Astrocyte (in vitro differentiated cells and primary cell): ENCODE measurements around the gene PLPP3. TPM values are rescaled to one million over a fixed set of nuclear protein-coding genes. Genes with fewer than 3 reads are reported as not detected.
A peak's percentile ranks its signal among the peaks of the same experiment; 100 is the strongest.

Source experiments
- DNase-seq: peaks from one replicate; pipeline ENCODE4 v3.0.0-alpha.2; 2010; ENCODE audit warnings: low read depth
- FAIRE-seq: peaks from 2 replicates; lab custom pipeline; 2011; peaks lifted over from hg19 to GRCh38; lab: Jason Lieb, UNC
- H2AFZ ChIP-seq: 2 replicates; pipeline ENCODE4 v1.6.0; 2012; ENCODE audit warnings: low read depth, low read length, inconsistent platforms
- H3K27ac ChIP-seq: 2 replicates; pipeline ENCODE4 v1.5.1; 2011; ENCODE audit warnings: low read depth, low read length, inconsistent platforms
- H3K27me3 ChIP-seq: 2 replicates; pipeline ENCODE4 v1.6.0; 2011; ENCODE audit warnings: low read length, inconsistent platforms; ENCODE audit not compliant: insufficient read depth
- H3K36me3 ChIP-seq: 2 replicates; pipeline ENCODE4 v1.5.1; 2011; ENCODE audit warnings: low read length, inconsistent platforms; ENCODE audit not compliant: insufficient read depth
- H3K4me1 ChIP-seq: 2 replicates; pipeline ENCODE4 v1.5.1; 2011; ENCODE audit warnings: low read length, inconsistent platforms; ENCODE audit not compliant: insufficient read depth
- H3K4me2 ChIP-seq: 2 replicates; pipeline ENCODE4 v1.6.0; 2012; ENCODE audit warnings: low read length, inconsistent platforms
- H3K4me3 ChIP-seq: 2 replicates; pipeline ENCODE4 v1.5.1; 2011; ENCODE audit warnings: low read depth, mild to moderate bottlenecking, low read length, inconsistent platforms; ENCODE audit not compliant: insufficient read depth
- H3K79me2 ChIP-seq: 2 replicates; pipeline ENCODE4 v1.6.0; 2012; ENCODE audit warnings: mild to moderate bottlenecking, low read length, inconsistent platforms; ENCODE audit not compliant: insufficient read depth
- H3K9ac ChIP-seq: 2 replicates; pipeline ENCODE4 v1.6.0; 2012; ENCODE audit warnings: mild to moderate bottlenecking, low read length, inconsistent platforms
- H3K9me3 ChIP-seq: 2 replicates; pipeline ENCODE4 v1.5.1; 2012; ENCODE audit warnings: low read depth, mild to moderate bottlenecking, low read length, inconsistent platforms; ENCODE audit not compliant: insufficient read depth
- H4K20me1 ChIP-seq: 2 replicates; pipeline ENCODE4 v1.6.0; 2012; ENCODE audit warnings: low read length, inconsistent platforms; ENCODE audit not compliant: insufficient read depth
- H3K27ac Mint-ChIP-seq: one replicate; pipeline ENCODE4 v1.8.0; 2021; ENCODE audit warnings: mild to moderate bottlenecking, mixed read lengths; ENCODE audit not compliant: unreplicated experiment
- H3K27me3 Mint-ChIP-seq: one replicate; pipeline ENCODE4 v1.8.0; 2021; ENCODE audit warnings: low read depth, mixed read lengths; ENCODE audit not compliant: unreplicated experiment
- H3K36me3 Mint-ChIP-seq: one replicate; pipeline ENCODE4 v1.8.0; 2021; ENCODE audit warnings: low read depth, mixed read lengths; ENCODE audit not compliant: unreplicated experiment
- H3K4me1 Mint-ChIP-seq: one replicate; pipeline ENCODE4 v1.8.0; 2021; ENCODE audit warnings: low read depth, mixed read lengths; ENCODE audit not compliant: unreplicated experiment
- H3K4me3 Mint-ChIP-seq: one replicate; pipeline ENCODE4 v1.8.0; 2021; ENCODE audit warnings: mild to moderate bottlenecking, moderate library complexity, mixed read lengths; ENCODE audit not compliant: unreplicated experiment
- H3K9me3 Mint-ChIP-seq: one replicate; pipeline ENCODE4 v1.8.0; 2021; ENCODE audit warnings: mild to moderate bottlenecking, mixed read lengths; ENCODE audit not compliant: unreplicated experiment
- EZH2 ChIP-seq: IDR thresholded peaks from 2 replicates; pipeline ENCODE4 v1.6.1; 2012; ENCODE audit warnings: mild to moderate bottlenecking, low read length, inconsistent platforms; ENCODE audit not compliant: insufficient read depth
- total RNA-seq: library from RNA; stranded (reverse); gene quantifications from 2 replicates; pipeline ENCODE4 v1.2.1, GENCODE V29; 2021
- TF ChIP-seq, protein P1 (sequence below): IDR thresholded peaks from 2 replicates; pipeline ENCODE4 v1.5.1; 2011; ENCODE audit warnings: low read depth, mild to moderate bottlenecking, inconsistent platforms, low read length, moderate library complexity; ENCODE audit not compliant: insufficient read depth

The PLPP3 gene
- total RNA-seq, 1 donor from 2014 or later: 2.2 TPM

DNA sequence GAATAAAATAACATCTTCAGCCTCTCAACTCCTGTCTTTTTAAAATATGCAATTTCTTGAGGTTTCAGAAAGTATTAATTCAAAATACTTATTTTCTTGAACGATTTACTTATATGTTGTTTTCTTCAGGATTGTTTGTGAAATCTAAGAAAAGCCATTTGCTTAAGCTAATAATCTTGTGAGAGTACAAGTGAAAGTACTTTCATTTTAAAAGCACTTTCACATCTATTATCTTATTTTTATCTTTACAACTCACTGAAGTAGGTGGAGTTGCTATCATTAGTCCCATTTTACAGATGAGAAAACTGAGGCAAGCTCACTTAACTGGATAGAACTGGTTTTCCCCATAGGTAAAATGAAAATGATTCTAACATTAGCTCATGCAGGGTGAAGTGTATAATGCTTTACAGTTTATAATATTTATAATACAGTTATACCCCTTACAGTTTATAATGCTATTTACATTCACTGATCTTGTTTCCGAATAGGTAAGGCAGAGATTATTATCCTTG lies 4.7 kb upstream of the PLPP3 start:
- H3K4me2 ChIP-seq: no peak overlapping the region
- peaks cover 8% of the 10 kb centered on the region for H3K27me3 Mint-ChIP-seq
- no peaks in the 10 kb centered on the region for H3K9me3 ChIP-seq
- no peaks in the 10 kb centered on the region for H3K36me3 Mint-ChIP-seq
- H3K4me1 ChIP-seq: peaks cover 5% of the 10 kb centered on the region
- H3K79me2 ChIP-seq: no peaks in the 10 kb centered on the region
- H3K9me3 Mint-ChIP-seq: no peaks in the 10 kb centered on the region
- H3K27me3 ChIP-seq: no peaks in the 10 kb centered on the region
- no peak overlapping the region for H3K27ac ChIP-seq
- FAIRE-seq (no peak), DNase-seq (no peak)
- no peaks in the 10 kb centered on the region for H3K36me3 ChIP-seq
- no peak overlapping the region for H2AFZ ChIP-seq
- TF ChIP-seq EZH2: no peak
- TF ChIP-seq, protein P1, sequence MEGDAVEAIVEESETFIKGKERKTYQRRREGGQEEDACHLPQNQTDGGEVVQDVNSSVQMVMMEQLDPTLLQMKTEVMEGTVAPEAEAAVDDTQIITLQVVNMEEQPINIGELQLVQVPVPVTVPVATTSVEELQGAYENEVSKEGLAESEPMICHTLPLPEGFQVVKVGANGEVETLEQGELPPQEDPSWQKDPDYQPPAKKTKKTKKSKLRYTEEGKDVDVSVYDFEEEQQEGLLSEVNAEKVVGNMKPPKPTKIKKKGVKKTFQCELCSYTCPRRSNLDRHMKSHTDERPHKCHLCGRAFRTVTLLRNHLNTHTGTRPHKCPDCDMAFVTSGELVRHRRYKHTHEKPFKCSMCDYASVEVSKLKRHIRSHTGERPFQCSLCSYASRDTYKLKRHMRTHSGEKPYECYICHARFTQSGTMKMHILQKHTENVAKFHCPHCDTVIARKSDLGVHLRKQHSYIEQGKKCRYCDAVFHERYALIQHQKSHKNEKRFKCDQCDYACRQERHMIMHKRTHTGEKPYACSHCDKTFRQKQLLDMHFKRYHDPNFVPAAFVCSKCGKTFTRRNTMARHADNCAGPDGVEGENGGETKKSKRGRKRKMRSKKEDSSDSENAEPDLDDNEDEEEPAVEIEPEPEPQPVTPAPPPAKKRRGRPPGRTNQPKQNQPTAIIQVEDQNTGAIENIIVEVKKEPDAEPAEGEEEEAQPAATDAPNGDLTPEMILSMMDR: no peak
- no peaks in the 10 kb centered on the region for H3K4me1 Mint-ChIP-seq
- no peak overlapping the region for H3K4me3 Mint-ChIP-seq
- H3K4me3 ChIP-seq: no peak overlapping the region
- no peaks in the 10 kb centered on the region for H4K20me1 ChIP-seq
- H3K9ac ChIP-seq: no peak overlapping the region
- no peak overlapping the region for H3K27ac Mint-ChIP-seq

GRCh38 chr1:56580771-56581170 lies 1.4 kb upstream of the PLPP3 start:
- Histone ChIP-seq H3K9me3 (no peaks in the 10 kb centered on the region), H3K4me1 (peaks cover 19% of the 10 kb centered on the region), H3K36me3 (no peaks in the 10 kb centered on the region), H2AFZ (no peak overlapping the region), H3K4me2 (no peak overlapping the region), H3K4me3 (no peak overlapping the region), H4K20me1 (peaks cover 19% of the 10 kb centered on the region), H3K27me3 (no peaks in the 10 kb centered on the region), H3K79me2 (peaks cover 30% of the 10 kb centered on the region), H3K9ac (no peak overlapping the region), H3K27ac (no peak overlapping the region)
- Mint-ChIP-seq H3K9me3 (no peaks in the 10 kb centered on the region), H3K27me3 (peaks cover 10% of the 10 kb centered on the region), H3K36me3 (no peaks in the 10 kb centered on the region), H3K4me3 (no peak overlapping the region), H3K4me1 (peaks cover 3% of the 10 kb centered on the region), H3K27ac (no peak overlapping the region)
- no peak for TF ChIP-seq EZH2
- TF ChIP-seq, protein P1: no peak
- FAIRE-seq (no peak), DNase-seq (no peak)

DNA sequence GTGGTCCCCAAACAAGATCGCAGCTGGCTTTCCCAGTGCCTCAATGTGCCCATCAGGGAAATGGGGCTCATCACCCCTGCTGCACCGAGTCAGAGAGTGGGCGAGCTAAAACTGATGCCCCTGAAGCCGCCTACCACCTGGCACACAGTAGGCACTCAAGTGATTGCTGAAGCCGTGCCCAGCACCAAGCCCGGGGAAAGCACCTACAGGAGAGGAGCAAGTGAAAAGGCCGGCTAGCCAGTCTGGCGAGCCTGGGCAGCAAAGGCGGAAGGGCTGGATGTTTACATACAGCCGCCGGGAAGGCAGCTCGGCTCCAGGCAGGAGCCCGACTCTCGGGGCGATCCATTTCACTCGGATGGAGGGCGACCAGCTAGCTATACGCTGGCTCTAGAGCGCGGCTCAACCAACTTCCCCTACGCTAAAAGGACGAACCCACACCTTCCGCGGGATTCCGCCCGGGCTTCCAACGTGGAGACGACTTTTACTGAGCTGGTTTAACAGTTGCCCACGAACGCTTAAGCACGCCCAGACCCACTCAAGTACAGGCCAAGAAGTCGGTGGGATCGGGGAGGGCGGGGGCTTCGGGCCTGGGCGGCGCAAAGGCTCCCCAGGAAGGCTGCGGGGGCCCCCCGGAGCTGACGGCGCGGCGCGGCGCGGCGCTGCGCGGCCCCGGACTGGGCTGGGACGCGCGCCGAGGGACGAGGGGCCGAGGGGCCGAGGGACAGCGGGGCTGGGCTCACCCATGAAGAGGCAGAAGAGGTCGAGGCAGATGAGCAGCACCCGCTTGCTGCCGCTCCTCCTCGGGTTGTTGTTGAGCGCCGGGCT lies 1.0 kb downstream of the PLPP3 start:
- H3K27me3 ChIP-seq: no peaks in the 10 kb centered on the region
- peaks cover 19% of the 10 kb centered on the region for H3K4me1 ChIP-seq
- H3K36me3 ChIP-seq: no peaks in the 10 kb centered on the region
- Mint-ChIP-seq H3K27ac (peak overlapping the region; percentile 75), H3K4me3 (peak overlapping the region; percentile 94), H3K4me1 (peaks cover 3% of the 10 kb centered on the region), H3K9me3 (no peaks in the 10 kb centered on the region), H3K36me3 (no peaks in the 10 kb centered on the region), H3K27me3 (peaks cover 13% of the 10 kb centered on the region)
- H3K4me2 ChIP-seq: peak overlapping the region; percentile 86
- H3K79me2 ChIP-seq: peaks cover 51% of the 10 kb centered on the region
- DNase-seq: peak; percentile 56
- peaks cover 29% of the 10 kb centered on the region for H4K20me1 ChIP-seq
- no peak for TF ChIP-seq EZH2
- TF ChIP-seq, protein P1: no peak
- H2AFZ ChIP-seq: peak overlapping the region; percentile 88
- FAIRE-seq: no peak
- H3K27ac ChIP-seq: peak overlapping the region; percentile 81
- peak overlapping the region; percentile 87 for H3K9ac ChIP-seq
- no peaks in the 10 kb centered on the region for H3K9me3 ChIP-seq
- H3K4me3 ChIP-seq: peak overlapping the region; percentile 83
